ENCODE results near the gene DMPK. TPM values are rescaled to one million over a fixed set of nuclear protein-coding genes. Genes with fewer than 3 reads are reported as not detected.

DMPK gene, protein sequence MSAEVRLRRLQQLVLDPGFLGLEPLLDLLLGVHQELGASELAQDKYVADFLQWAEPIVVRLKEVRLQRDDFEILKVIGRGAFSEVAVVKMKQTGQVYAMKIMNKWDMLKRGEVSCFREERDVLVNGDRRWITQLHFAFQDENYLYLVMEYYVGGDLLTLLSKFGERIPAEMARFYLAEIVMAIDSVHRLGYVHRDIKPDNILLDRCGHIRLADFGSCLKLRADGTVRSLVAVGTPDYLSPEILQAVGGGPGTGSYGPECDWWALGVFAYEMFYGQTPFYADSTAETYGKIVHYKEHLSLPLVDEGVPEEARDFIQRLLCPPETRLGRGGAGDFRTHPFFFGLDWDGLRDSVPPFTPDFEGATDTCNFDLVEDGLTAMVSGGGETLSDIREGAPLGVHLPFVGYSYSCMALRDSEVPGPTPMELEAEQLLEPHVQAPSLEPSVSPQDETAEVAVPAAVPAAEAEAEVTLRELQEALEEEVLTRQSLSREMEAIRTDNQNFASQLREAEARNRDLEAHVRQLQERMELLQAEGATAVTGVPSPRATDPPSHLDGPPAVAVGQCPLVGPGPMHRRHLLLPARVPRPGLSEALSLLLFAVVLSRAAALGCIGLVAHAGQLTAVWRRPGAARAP
- polyA plus RNA-seq (2013, experiment 1 of 2), result 43.9 TPM
- polyA plus RNA-seq (2013, experiment 2 of 2), result 38.5 TPM

DNA sequence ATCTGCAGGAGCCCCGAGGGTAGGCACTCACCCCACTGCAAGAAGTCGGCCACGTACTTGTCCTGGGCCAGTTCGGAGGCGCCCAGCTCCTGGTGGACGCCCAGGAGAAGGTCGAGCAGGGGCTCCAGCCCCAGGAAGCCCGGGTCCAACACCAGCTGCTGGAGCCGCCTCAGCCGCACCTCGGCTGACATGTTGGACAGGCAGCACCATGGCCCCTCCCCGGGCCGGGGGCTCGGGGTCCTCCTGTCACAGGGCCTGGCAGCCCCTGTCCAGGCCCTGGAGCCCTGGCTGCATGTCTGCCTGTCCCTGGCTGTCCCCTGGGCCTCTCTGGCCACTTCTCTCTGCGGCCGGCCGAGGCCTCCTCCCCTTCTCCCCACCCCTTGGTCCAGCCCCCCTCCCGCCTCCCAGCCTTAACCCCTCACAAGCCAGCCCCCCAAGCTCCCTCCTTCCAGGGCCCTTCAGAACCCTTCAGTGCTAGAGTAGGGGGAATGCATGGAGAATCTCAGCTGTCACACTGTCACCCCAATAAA is at the start of gene DMPK:
DMPK (minus strand) TSS at position 329 of the 530 bp plus-strand sequence; CDS start at position 191, 138 bp downstream.
- H3K4me3 ChIP-seq (ENCODE audit: extremely low read depth, insufficient read depth, low read length, poor library complexity, severe bottlenecking), result peak within 1 kb of the TSS; percentile 19
- peaks cover 50% of the 10 kb centered on the region for H3K36me3 ChIP-seq (ENCODE audit: control insufficient read depth, insufficient read depth, low read length)
- H3K4me1 ChIP-seq (ENCODE audit: control insufficient read depth, insufficient read depth, low read length, poor library complexity, severe bottlenecking), result peaks cover 49% of the 10 kb centered on the region
- no peaks in the 10 kb centered on the region for H3K9me3 ChIP-seq (ENCODE audit: control insufficient read depth, low read length)
- 53 to 54% methylated on average over 14 of the region's 18 CpGs for WGBS, 2 experiments (ENCODE audit: insufficient coverage in 2 of 2)
- peak within 1 kb of the TSS; percentile 87 for H3K27ac ChIP-seq (ENCODE audit: low read depth, low read length, severe bottlenecking)

DNA sequence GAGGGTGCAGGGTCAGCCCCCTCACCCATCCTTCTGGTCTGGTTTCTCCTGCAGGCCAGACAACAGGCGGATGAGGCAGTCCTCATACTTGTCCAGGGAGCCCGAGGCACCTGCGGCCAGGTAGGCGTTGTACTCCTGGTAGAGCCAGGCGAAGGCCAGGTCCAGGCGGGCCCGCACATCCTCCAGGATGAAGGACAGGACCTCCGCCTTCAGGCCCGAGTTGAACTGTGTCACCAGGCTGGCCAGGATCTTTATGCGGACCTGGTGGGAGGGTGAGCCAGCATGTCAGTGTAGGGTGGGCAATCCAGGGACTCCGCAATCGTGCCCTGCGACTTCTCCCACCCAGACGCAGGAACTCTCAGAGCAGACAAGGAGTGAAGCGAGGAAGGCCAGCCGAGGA is 46.7 kb upstream of the DMPK start:
- no peaks in the 10 kb centered on the region for H3K4me1 ChIP-seq (ENCODE audit: control insufficient read depth, insufficient read depth, low read length, poor library complexity, severe bottlenecking)
- H3K9me3 ChIP-seq (ENCODE audit: control insufficient read depth, low read length), result no peaks in the 10 kb centered on the region
- H3K36me3 ChIP-seq (ENCODE audit: control insufficient read depth, insufficient read depth, low read length), result peaks cover 96% of the 10 kb centered on the region
- H3K4me3 ChIP-seq (ENCODE audit: extremely low read depth, insufficient read depth, low read length, poor library complexity, severe bottlenecking), result no peak overlapping the region
- no peak overlapping the region for H3K27ac ChIP-seq (ENCODE audit: low read depth, low read length, severe bottlenecking)
- 97 to 98% methylated on average over 14 to 16 of the region's 16 CpGs for WGBS, 2 experiments (ENCODE audit: insufficient coverage in 2 of 2)

DNA sequence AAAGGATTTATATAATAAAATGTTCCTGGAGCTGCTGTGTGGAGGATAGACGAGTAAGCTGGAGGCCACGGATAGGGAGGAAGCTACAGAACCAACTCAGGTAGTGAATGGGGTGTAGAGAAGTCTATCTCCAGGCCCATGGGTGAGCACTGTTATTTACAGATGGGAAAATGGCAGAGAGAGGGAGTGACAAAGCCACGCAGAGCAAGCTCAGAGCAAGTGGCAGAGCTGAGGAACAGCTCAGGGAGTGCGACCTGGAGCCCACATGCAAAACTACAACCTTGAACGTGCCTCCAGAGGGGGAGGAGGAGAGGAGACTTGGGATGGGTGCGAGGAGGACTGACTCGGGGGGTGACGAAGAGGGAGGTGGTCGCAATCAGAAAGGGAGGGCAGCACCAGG is 46.2 kb upstream of the DMPK start:
- H3K4me1 ChIP-seq (ENCODE audit: control insufficient read depth, insufficient read depth, low read length, poor library complexity, severe bottlenecking), result no peaks in the 10 kb centered on the region
- H3K36me3 ChIP-seq (ENCODE audit: control insufficient read depth, insufficient read depth, low read length), result peaks cover 96% of the 10 kb centered on the region

DNA sequence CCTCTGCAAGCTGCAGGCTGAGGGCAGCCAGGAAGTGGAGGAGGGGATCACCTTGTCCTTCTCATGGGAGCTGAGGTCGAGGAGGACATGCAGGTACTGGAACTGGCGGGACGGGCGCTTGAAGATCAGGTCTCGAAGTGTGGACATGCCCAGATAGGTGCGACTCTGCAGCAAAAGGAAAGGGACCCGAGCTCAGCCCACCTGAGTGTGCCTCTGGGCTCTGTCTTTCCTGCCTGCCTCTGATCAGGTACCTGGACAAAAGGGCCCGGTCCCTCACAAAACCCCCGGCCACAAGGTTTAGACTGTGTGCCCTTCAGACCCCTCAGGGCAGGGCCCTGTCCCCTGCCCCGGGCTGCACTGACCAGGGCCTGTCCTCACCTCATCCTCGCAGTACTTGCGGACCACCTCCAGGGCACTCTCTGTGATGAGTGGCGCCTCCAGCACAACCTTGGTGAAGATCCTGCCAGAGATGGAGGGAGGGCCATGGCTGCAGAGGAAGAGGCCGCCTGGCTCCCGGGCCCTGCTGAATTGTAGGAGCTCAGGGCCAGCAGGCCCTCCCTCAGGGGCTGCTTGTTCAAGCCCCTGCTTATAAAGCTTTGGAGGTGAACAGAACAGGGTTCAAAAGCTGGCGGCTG is 45.3 kb upstream of the DMPK start:
- no peaks in the 10 kb centered on the region for H3K4me1 ChIP-seq (ENCODE audit: control insufficient read depth, insufficient read depth, low read length, poor library complexity, severe bottlenecking)
- H3K36me3 ChIP-seq (ENCODE audit: control insufficient read depth, insufficient read depth, low read length), result peaks cover 96% of the 10 kb centered on the region
- WGBS, 2 experiments (ENCODE audit: insufficient coverage in 2 of 2), result 95 to 96% methylated on average over 16 of the region's 16 CpGs
- no peak overlapping the region for H3K27ac ChIP-seq (ENCODE audit: low read depth, low read length, severe bottlenecking)
- no peak overlapping the region for H3K4me3 ChIP-seq (ENCODE audit: extremely low read depth, insufficient read depth, low read length, poor library complexity, severe bottlenecking)
- H3K9me3 ChIP-seq (ENCODE audit: control insufficient read depth, low read length), result no peaks in the 10 kb centered on the region

More for the DNA sequence above, 46.2 kb upstream of the DMPK start:
- H3K27ac ChIP-seq (ENCODE audit: low read depth, low read length, severe bottlenecking), result no peak overlapping the region
- no peak overlapping the region for H3K4me3 ChIP-seq (ENCODE audit: extremely low read depth, insufficient read depth, low read length, poor library complexity, severe bottlenecking)
- WGBS, 2 experiments (ENCODE audit: insufficient coverage in 2 of 2), result 95 to 96% methylated on average over 9 of the region's 9 CpGs
- no peaks in the 10 kb centered on the region for H3K9me3 ChIP-seq (ENCODE audit: control insufficient read depth, low read length)

DNA sequence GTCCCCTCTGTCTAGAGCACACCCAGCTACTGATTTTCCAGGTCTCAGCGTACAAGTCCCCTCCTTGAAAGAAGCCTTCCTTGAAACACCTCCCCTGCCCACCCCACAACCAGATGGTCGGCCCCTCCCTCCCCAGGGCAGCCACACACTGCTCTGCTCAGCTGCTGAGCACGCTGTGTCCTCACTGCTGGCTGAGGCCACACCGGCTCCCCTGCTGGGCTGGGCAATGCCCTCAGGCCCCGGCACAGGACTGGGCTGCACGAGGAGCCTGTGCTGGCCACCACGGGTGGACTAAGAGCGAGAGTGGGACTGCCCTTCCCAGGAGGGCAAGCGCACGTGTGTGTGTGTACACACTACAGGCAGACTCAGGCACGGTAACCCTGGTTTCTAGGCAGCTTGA is 44.6 kb upstream of the DMPK start:
- H3K4me3 ChIP-seq (ENCODE audit: extremely low read depth, insufficient read depth, low read length, poor library complexity, severe bottlenecking), result no peak overlapping the region
- H3K4me1 ChIP-seq (ENCODE audit: control insufficient read depth, insufficient read depth, low read length, poor library complexity, severe bottlenecking), result no peaks in the 10 kb centered on the region
- H3K27ac ChIP-seq (ENCODE audit: low read depth, low read length, severe bottlenecking), result no peak overlapping the region
- WGBS, 2 experiments (ENCODE audit: insufficient coverage in 2 of 2), result 96% methylated on average over 7 to 9 of the region's 11 CpGs
- no peaks in the 10 kb centered on the region for H3K9me3 ChIP-seq (ENCODE audit: control insufficient read depth, low read length)
- peaks cover 95% of the 10 kb centered on the region for H3K36me3 ChIP-seq (ENCODE audit: control insufficient read depth, insufficient read depth, low read length)

DNA sequence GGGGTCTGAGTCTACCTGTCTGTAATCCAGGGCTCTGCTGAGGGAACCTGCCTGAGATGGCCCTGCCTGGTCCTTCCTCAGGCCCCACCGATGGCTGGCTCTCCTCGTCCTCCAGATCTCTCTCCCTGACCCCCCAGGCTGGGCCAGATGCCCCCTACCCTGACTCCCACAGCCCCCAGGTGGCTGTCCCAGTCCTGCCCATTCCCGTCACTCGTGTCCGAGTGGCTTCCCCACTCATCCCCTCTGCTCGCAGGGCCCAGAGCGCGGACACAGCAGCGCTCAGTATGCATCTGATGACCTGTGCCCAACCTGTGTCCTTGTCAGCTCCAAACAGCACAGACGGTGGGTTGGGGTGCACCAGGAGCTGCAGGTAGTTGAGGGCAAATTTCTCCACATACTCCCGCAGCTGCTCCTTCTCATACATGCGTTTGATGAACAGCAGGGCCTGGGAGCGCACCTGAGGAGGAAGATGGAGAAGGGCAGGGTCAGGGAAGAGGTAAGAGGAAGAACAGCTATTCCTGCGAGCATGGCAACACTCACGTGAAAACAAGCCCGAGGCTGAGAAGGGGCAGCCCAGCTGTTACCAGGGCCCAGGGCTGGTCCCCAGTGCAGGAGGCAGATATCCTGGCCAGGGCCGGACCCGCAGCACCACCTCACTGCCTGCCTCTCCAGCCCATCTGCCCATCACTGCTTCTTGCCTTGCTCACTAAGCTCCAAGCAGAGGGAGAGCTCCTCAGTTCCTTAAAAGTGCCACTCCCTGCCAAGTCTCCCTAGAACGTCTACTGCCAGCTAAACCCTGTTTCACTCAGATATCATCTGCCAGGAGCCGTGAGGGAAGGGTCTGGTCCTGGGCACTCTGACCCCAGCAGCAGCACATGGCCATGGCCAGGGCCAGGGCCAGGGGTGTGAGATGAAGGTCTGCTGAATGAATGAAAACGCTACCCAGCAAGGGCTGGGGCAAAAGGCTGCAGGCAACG is 43.9 kb upstream of the DMPK start:
- H3K4me1 ChIP-seq (ENCODE audit: control insufficient read depth, insufficient read depth, low read length, poor library complexity, severe bottlenecking), result no peaks in the 10 kb centered on the region
- no peak overlapping the region for H3K4me3 ChIP-seq (ENCODE audit: extremely low read depth, insufficient read depth, low read length, poor library complexity, severe bottlenecking)
- H3K9me3 ChIP-seq (ENCODE audit: control insufficient read depth, low read length), result no peaks in the 10 kb centered on the region
- WGBS, 2 experiments (ENCODE audit: insufficient coverage in 2 of 2), result 86 to 88% methylated on average over 18 to 21 of the region's 22 CpGs
- no peak overlapping the region for H3K27ac ChIP-seq (ENCODE audit: low read depth, low read length, severe bottlenecking)
- peaks cover 95% of the 10 kb centered on the region for H3K36me3 ChIP-seq (ENCODE audit: control insufficient read depth, insufficient read depth, low read length)

DNA sequence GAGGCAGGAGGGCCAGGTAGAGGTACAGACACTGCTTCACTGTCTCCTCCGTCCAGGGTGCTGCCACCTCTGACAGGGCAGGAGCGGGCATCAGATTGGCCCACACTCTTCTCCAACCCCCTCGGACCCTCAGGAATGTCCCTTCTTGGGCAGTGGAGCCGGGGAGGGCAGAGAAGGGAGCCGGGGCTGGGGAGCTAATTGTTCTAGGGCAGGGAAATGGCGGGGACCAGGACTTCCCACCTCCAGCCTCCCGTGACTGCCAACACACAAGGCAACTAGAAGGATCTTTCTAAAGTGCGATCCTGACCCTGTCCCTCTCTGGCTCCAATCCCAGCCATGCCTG is 42.9 kb upstream of the DMPK start:
- Histone ChIP-seq H3K4me1 (ENCODE audit: control insufficient read depth, insufficient read depth, low read length, poor library complexity, severe bottlenecking) (no peaks in the 10 kb centered on the region), H3K27ac (ENCODE audit: low read depth, low read length, severe bottlenecking) (no peak overlapping the region), H3K9me3 (ENCODE audit: control insufficient read depth, low read length) (no peaks in the 10 kb centered on the region), H3K4me3 (ENCODE audit: extremely low read depth, insufficient read depth, low read length, poor library complexity, severe bottlenecking) (no peak overlapping the region), H3K36me3 (ENCODE audit: control insufficient read depth, insufficient read depth, low read length) (peaks cover 97% of the 10 kb centered on the region)
- 92 to 96% methylated on average over 4 to 5 of the region's 8 CpGs for WGBS, 2 experiments (ENCODE audit: insufficient coverage in 2 of 2)

DNA sequence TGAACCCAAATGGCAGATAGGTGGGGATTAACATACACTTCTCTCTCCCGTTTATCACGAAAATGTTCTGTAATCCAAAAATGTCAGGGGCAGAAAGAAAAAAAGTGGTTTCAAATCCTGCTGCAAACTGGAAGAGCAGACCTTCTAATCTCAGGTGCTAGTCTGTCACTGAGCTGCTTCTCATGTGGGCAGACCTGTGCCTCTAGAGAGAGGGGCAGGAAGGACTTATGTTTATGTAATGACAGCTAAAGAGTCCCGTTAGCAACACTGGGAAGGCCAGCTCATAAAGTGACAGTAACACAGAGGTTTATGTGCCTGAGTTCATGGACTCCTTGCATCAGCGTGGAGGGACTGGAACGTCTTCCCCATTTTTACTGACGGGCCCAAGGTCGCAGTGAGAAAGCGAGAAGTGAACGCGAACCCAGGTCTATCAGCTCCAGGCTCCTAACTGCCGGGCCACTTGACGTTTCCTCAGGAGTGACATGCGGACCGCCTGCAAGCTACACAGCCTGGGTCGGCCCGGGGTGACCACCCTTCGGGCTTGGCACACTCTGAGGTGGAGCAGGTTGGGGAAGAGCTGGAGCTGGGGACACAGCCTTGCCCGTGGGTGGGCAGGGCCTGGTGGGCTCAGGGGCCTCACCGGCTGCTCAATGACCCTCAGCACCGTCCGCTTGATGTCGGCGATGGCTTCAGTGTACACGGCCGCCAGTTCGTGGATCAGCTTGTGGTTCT is 42.4 kb upstream of the DMPK start:
- no peaks in the 10 kb centered on the region for H3K9me3 ChIP-seq (ENCODE audit: control insufficient read depth, low read length)
- no peak overlapping the region for H3K4me3 ChIP-seq (ENCODE audit: extremely low read depth, insufficient read depth, low read length, poor library complexity, severe bottlenecking)
- no peaks in the 10 kb centered on the region for H3K4me1 ChIP-seq (ENCODE audit: control insufficient read depth, insufficient read depth, low read length, poor library complexity, severe bottlenecking)
- H3K36me3 ChIP-seq (ENCODE audit: control insufficient read depth, insufficient read depth, low read length), result peaks cover 97% of the 10 kb centered on the region
- H3K27ac ChIP-seq (ENCODE audit: low read depth, low read length, severe bottlenecking), result no peak overlapping the region
- WGBS, 2 experiments (ENCODE audit: insufficient coverage in 2 of 2), result 95 to 96% methylated on average over 23 to 26 of the region's 26 CpGs

DNA sequence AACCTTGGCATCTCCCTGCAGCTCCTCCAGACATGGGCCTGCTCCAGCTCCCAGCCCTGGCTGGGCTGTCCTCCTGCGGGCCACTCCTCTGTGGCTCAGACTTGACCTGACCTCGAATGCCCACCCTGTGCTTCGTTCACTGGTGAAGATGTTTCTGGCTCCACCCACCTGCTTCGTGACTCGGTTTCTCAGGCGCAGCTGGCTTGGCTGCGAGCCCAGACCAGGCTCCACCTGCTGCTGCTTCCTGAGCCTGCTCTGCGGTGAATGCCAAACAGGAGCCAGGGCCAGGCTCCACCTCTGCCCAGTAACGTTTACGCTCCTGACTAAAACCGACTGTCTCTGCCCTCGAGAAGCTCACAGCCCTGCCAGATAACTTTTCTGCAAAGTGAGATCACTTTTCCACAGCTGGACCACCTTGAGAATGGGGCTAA is 41.8 kb upstream of the DMPK start:
- Histone ChIP-seq H3K4me3 (ENCODE audit: extremely low read depth, insufficient read depth, low read length, poor library complexity, severe bottlenecking) (no peak overlapping the region), H3K27ac (ENCODE audit: low read depth, low read length, severe bottlenecking) (no peak overlapping the region), H3K9me3 (ENCODE audit: control insufficient read depth, low read length) (no peaks in the 10 kb centered on the region), H3K4me1 (ENCODE audit: control insufficient read depth, insufficient read depth, low read length, poor library complexity, severe bottlenecking) (no peaks in the 10 kb centered on the region), H3K36me3 (ENCODE audit: control insufficient read depth, insufficient read depth, low read length) (peaks cover 90% of the 10 kb centered on the region)
- WGBS, 2 experiments (ENCODE audit: insufficient coverage in 2 of 2), result 92 to 95% methylated on average over 12 of the region's 12 CpGs

Measured in mesodermal cell (in vitro differentiated cells).